B cell (primary cell): ENCODE measurements around the gene CHD6. TPM values are rescaled to one million over a fixed set of nuclear protein-coding genes. Genes with fewer than 3 reads are reported as not detected.

Experiments used
- ATAC-seq: fragments of 200-7000 bp; cut with Tn5 transposase; one replicate; pipeline ENCODE4 v1.10.0; 2021; ENCODE audit warnings: low read depth, mild to moderate bottlenecking, moderate number of reproducible peaks, moderate library complexity
- CTCF ChIA-PET: fragments of 350-600 bp; sonication (Branson Sonifier 250); formaldehyde crosslinking; loops from one replicate; lab custom pipeline; 2021; ENCODE audit warnings: antibody characterized with exemption, inconsistent platforms; lab: Charles Lee
- POLR2A ChIA-PET: fragments of 350-600 bp; sonication (Branson Sonifier 250); formaldehyde crosslinking; loops from one replicate; lab custom pipeline; 2021; ENCODE audit warnings: antibody characterized with exemption; lab: Charles Lee
- DNase-seq: peaks from one replicate; pipeline ENCODE4 v3.0.0; 2013
- H2AFZ ChIP-seq: 2 replicates; pipeline ENCODE4 v1.6.1; 2012; ENCODE audit warnings: mild to moderate bottlenecking, low read depth, low read length; ENCODE audit not compliant: insufficient read depth, poor library complexity, severe bottlenecking
- H3K27ac ChIP-seq, 2 donors: 1 replicate in 1 of 2; 2 replicates in 1 of 2; pipeline ENCODE4 v1.5.1; 2012 to 2013; ENCODE audit warnings: low read length in 2 of 2, mild to moderate bottlenecking in 2 of 2, moderate library complexity in 1 of 2
- H3K27me3 ChIP-seq, 4 experiments: fragments of 200-600 bp in 1 of 4; sonication (generic) in 1 of 4; replicated peaks in 1 of 4; 1 replicate in 2 of 4; 2 replicates in 2 of 4; pipeline versions ENCODE4 v1.6.1 to v1.7.0; 2013 to 2016; ENCODE audit warnings: low read length in 3 of 4, mild to moderate bottlenecking in 2 of 4, mixed read lengths in 1 of 4, moderate library complexity in 1 of 4; ENCODE audit not compliant: insufficient read depth in 4 of 4, control insufficient read depth in 3 of 4; ENCODE audit errors: control extremely low read depth in 1 of 4
- H3K36me3 ChIP-seq, 2 experiments: replicated peaks in 1 of 2; 1 replicate in 1 of 2; 2 replicates in 1 of 2; pipeline versions ENCODE4 v1.6.1 to v1.7.1; 2013; ENCODE audit warnings: low read length in 1 of 2; ENCODE audit not compliant: insufficient read depth in 2 of 2, control insufficient read depth in 1 of 2; ENCODE audit errors: control extremely low read depth in 1 of 2, extremely low read depth in 1 of 2
- H3K4me1 ChIP-seq, 2 donors: fragments of 200-600 bp in 1 of 2; sonication (generic) in 1 of 2; 1 replicate in 1 of 2; 2 replicates in 1 of 2; pipeline versions ENCODE4 v1.5.1 to v1.6.1; 2013 to 2017; ENCODE audit warnings: low read length in 2 of 2; ENCODE audit not compliant: control insufficient read depth in 2 of 2, insufficient read depth in 2 of 2
- H3K4me2 ChIP-seq: replicated peaks from 2 replicates; pipeline ENCODE3; 2012; ENCODE audit warnings: mild to moderate bottlenecking, low read depth, low read length; ENCODE audit not compliant: poor library complexity, severe bottlenecking
- H3K4me3 ChIP-seq, 5 experiments: fragments of 200-600 bp in 1 of 5; sonication (generic) in 1 of 5; 1 replicate in 3 of 5; 2 replicates in 2 of 5; pipeline versions ENCODE4 v1.5.1 to v1.7.0; 2011 to 2016; ENCODE audit warnings: low read length in 4 of 5, mild to moderate bottlenecking in 4 of 5, low read depth in 2 of 5, control low read depth in 1 of 5, moderate library complexity in 1 of 5; ENCODE audit not compliant: insufficient read depth in 1 of 5; ENCODE audit errors: control extremely low read depth in 1 of 5, extremely low read depth in 1 of 5
- H3K79me2 ChIP-seq: fragments of 200-600 bp; sonication (generic); one replicate; pipeline ENCODE4 v1.6.0; 2016; ENCODE audit warnings: low read length; ENCODE audit not compliant: control insufficient read depth, insufficient read depth
- H3K9ac ChIP-seq: fragments of 200-600 bp; sonication (generic); 2 replicates; pipeline ENCODE4 v1.6.1; 2017; ENCODE audit warnings: mild to moderate bottlenecking, low read length, moderate library complexity
- H3K9me3 ChIP-seq, 3 donors: one replicate each; pipeline versions ENCODE4 v1.6.1 to v1.7.1; 2013; ENCODE audit warnings: low read length in 2 of 3; ENCODE audit not compliant: control insufficient read depth in 2 of 3, insufficient read depth in 1 of 3; ENCODE audit errors: control extremely low read depth in 1 of 3
- H4K20me1 ChIP-seq: 2 replicates; pipeline ENCODE4 v1.6.0; 2012; ENCODE audit warnings: mild to moderate bottlenecking, low read length; ENCODE audit not compliant: insufficient read depth, control insufficient read depth, poor library complexity, severe bottlenecking
- H3K27ac Mint-ChIP-seq: one replicate; pipeline ENCODE4 v1.8.0; 2021; ENCODE audit warnings: mixed read lengths
- H3K27me3 Mint-ChIP-seq: one replicate; pipeline ENCODE4 v1.8.0; 2021; ENCODE audit warnings: mixed read lengths
- H3K4me1 Mint-ChIP-seq: one replicate; pipeline ENCODE4 v1.8.0; 2021; ENCODE audit warnings: mixed read lengths
- H3K4me3 Mint-ChIP-seq: one replicate; pipeline ENCODE4 v1.8.0; 2021; ENCODE audit warnings: mixed read lengths
- H3K9me3 Mint-ChIP-seq: one replicate; pipeline ENCODE4 v1.8.0; 2022; ENCODE audit warnings: mixed read lengths; ENCODE audit not compliant: insufficient read depth
- EZH2 ChIP-seq: IDR thresholded peaks from 2 replicates; pipeline ENCODE4 v1.6.1; 2012; ENCODE audit warnings: borderline replicate concordance, low read depth, mild to moderate bottlenecking, moderate library complexity, low read length; ENCODE audit not compliant: insufficient read depth, poor library complexity, severe bottlenecking
- WGBS: methylation state at CpG from one replicate; pipeline ENCODE4 v1.1.5; 2013; ENCODE audit warnings: missing lambda C conversion rate; ENCODE audit not compliant: insufficient coverage; 5-methylcytosine and 5-hydroxymethylcytosine counted together
- intact Hi-C: fragments of 100-400 bp; cut with micrococcal nuclease; formaldehyde crosslinking; loops from one replicate; pipeline ENCODE4 v1.10.0; 2022
- polyA plus RNA-seq: library from polyadenylated mRNA; depleted of rRNA; stranded (reverse); fragments of >200 nt; gene quantifications from 2 replicates; pipeline ENCODE4 v1.2.3, GENCODE V29; 2012
- total RNA-seq, 2 donors: library from RNA; stranded (reverse); fragments of 120-200 nt in 1 of 2; gene quantifications; 1 replicate in 1 of 2; 2 replicates in 1 of 2; pipeline versions ENCODE4 v1.2.3 to v1.2.4, GENCODE V29; 2013 to 2022
- TF ChIP-seq, protein P1 (sequence below): fragments of 200-600 bp; IDR thresholded peaks from one replicate; pipeline ENCODE4 v1.8.0; 2022; ENCODE audit warnings: antibody characterized with exemption, mild to moderate bottlenecking

CHD6 gene
- total and polyA plus RNA-seq, 2 donors (not counting 1 experiment from before 2014, with no cell fraction given) = 10.3 to 117 TPM

DNA sequence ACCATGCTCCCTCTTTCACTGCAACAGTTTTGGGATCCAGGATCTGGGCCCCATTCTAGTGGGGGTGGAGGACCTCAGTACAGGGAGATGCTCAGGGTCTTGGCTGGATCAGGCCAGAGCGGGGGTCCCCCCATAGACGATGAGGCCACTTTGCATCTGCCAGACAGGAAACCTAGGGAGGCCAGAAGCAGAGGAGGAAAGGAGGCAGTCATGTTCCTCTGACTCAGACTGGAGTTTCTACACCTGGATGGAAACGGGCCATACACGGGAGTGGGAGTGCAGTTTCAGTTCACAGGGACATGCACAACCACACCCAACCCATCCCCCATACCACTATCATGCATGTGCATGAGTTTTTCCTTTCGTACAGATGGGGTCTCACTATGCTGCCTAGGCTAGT, 248.0 kb downstream of the CHD6 start:
- Histone ChIP-seq H2AFZ (no peak overlapping the region), H3K27me3 (peaks cover 0 to 17% (median 8%) of the 10 kb centered on the region in 4 experiments), H3K4me2 (no peak overlapping the region), H3K27ac (no peak overlapping the region), H3K79me2 (no peaks in the 10 kb centered on the region), H3K36me3 (no peaks in the 10 kb centered on the region), H3K9ac (no peak overlapping the region), H3K9me3 (peaks cover 0 to 35% (median 5%) of the 10 kb centered on the region in 3 donors), H4K20me1 (no peaks in the 10 kb centered on the region), H3K4me1 (no peaks in the 10 kb centered on the region), H3K4me3 (no peak overlapping the region)
- no peak for ATAC-seq
- no peak overlapping the region for H3K4me3 Mint-ChIP-seq
- CTCF ChIA-PET = no interaction called here
- no peak overlapping the region for H3K27ac Mint-ChIP-seq
- DNase-seq = no peak
- intact Hi-C loops = no loop called here
- peaks cover 61% of the 10 kb centered on the region for H3K27me3 Mint-ChIP-seq
- POLR2A ChIA-PET = no interaction called here
- WGBS = 92% methylated on average over 3 of the region's 5 CpGs
- H3K4me1 Mint-ChIP-seq = peaks cover 6% of the 10 kb centered on the region
- H3K9me3 Mint-ChIP-seq = peaks cover 5% of the 10 kb centered on the region
- TF ChIP-seq, protein P1, sequence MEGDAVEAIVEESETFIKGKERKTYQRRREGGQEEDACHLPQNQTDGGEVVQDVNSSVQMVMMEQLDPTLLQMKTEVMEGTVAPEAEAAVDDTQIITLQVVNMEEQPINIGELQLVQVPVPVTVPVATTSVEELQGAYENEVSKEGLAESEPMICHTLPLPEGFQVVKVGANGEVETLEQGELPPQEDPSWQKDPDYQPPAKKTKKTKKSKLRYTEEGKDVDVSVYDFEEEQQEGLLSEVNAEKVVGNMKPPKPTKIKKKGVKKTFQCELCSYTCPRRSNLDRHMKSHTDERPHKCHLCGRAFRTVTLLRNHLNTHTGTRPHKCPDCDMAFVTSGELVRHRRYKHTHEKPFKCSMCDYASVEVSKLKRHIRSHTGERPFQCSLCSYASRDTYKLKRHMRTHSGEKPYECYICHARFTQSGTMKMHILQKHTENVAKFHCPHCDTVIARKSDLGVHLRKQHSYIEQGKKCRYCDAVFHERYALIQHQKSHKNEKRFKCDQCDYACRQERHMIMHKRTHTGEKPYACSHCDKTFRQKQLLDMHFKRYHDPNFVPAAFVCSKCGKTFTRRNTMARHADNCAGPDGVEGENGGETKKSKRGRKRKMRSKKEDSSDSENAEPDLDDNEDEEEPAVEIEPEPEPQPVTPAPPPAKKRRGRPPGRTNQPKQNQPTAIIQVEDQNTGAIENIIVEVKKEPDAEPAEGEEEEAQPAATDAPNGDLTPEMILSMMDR = no peak
- no peak for TF ChIP-seq EZH2

DNA sequence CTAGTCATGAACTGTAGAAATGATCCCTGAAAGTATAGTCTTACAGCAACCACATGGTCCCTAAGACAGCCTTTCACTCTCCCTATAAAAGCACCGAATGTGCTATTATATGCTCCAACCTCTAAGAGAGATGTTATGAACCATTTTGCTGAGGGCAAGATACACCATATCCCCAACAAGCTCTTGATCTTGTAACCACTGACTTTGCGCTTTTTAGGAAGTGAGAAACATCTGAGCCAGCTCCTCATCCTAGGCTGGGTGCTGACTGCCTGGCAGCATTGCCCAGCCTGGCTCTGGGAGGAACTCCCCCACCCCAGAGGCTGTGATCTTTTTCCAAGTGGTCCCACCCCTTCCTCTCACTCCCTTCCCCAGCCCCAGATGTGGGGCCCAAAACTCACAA, 248.5 kb downstream of the CHD6 start:
- no peak overlapping the region for H3K27ac Mint-ChIP-seq
- H3K27me3 ChIP-seq = peaks cover 0 to 17% (median 9%) of the 10 kb centered on the region in 4 experiments
- H3K27ac ChIP-seq = no peak overlapping the region
- TF ChIP-seq, protein P1 = no peak
- TF ChIP-seq EZH2 = no peak
- H3K4me1 ChIP-seq = no peaks in the 10 kb centered on the region
- no peak overlapping the region for H3K4me2 ChIP-seq
- no peaks in the 10 kb centered on the region for H3K79me2 ChIP-seq
- CTCF ChIA-PET = no interaction called here
- H3K9me3 ChIP-seq = peaks cover 0 to 35% (median 5%) of the 10 kb centered on the region in 3 donors
- H3K36me3 ChIP-seq = no peaks in the 10 kb centered on the region
- no peak overlapping the region for H3K4me3 Mint-ChIP-seq
- POLR2A ChIA-PET = no interaction called here
- H3K9me3 Mint-ChIP-seq = peaks cover 5% of the 10 kb centered on the region
- no peak for ATAC-seq
- WGBS = 29% methylated on average over 1 of the region's 2 CpGs
- H3K9ac ChIP-seq = no peak overlapping the region
- H2AFZ ChIP-seq = no peak overlapping the region
- no peaks in the 10 kb centered on the region for H4K20me1 ChIP-seq
- DNase-seq = no peak
- peaks cover 65% of the 10 kb centered on the region for H3K27me3 Mint-ChIP-seq
- intact Hi-C loops = no loop called here
- peaks cover 6% of the 10 kb centered on the region for H3K4me1 Mint-ChIP-seq
- no peak overlapping the region for H3K4me3 ChIP-seq
